ENCODE results near the gene TNRC6B.

TNRC6B gene

DNA sequence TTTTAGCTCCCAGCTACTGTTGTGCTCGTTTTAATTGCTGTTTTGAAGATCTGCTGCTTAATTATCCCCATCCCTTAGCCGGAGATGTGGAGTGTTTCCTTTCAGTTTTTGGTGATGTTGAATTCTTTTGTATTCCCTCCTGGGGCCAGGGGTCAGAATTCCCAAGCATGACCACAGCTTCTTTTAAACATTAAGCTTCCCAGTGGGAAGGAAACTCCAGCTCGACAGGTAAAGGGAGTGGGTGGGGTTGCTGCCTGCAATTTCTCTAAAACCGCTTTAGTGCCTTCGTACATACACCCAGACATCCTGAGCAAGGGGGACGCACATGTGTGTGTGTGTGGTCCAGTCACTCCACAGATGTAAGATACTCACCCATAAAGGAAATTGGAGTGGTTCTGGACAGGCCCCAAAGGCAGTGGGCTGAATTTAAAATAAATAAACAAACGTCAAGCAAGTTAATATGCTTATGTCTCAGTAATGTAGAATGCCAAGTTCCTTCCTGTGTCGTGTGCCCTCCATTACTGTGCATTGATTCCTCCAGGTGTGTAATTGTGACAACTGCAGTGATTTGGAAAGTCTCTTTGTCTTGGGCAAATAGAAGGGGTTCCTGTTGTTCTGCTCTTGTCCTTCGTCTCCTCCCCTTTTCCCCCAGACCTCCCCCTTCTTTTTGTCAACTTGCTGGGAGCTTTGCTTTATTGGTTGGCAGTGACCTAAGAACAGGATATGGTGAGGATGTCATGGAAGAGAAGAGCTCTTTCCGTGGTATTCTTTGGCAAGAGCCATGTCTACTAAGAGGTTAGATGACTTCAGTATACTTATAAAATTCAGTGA lies 149.4 kb downstream of the TNRC6B start:
- no peak for DNase-seq (ENCODE audit: low spot score)

DNA sequence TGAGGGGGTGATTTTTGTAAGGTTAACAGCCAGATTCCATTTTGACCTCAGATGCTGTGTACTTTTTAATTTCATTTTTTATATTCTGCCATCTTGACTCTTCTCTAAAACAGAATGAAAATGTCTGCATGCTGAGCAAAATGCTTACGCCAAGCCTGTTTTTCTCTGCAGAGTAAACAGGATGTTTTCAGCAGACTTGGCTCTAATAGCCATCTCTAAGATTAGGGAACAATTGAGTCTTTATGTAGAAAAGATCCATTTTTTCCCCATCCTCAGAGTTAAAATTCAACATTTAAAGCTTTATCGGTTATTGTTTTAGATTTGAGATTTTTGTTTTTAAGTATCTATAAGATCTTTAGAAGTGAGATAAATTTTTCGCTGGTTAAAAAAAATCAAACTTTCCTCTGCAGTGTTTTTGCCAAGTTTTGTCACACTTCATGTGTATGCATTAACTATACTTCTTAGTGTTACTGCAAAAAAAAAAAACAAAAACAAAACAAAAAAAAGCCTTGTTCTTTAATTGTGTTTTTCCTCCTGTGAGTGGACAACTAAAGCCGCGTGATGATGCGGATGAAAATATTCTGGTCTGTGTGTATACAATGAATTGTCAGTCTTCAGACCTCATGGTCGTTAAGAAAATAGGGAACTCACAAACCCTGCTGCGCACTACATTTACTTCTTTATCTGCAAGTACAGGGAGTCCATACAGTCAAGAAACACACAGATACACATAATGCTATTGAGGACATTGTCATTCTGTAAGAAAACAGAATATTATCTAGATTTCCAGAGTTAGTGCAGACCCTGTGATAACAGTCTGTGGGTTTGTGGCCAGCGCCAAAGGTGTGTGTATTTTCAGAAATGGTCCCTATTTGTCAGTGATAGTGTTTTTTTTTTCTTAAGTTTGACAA lies 151.1 kb downstream of the TNRC6B start:
- no peak for DNase-seq (ENCODE audit: low spot score)

- DNase-seq (ENCODE audit: low spot score), result no peak
These were observed 151.7 kb downstream of the TNRC6B start for GRCh38 chr22:40329466-40329865.

DNA sequence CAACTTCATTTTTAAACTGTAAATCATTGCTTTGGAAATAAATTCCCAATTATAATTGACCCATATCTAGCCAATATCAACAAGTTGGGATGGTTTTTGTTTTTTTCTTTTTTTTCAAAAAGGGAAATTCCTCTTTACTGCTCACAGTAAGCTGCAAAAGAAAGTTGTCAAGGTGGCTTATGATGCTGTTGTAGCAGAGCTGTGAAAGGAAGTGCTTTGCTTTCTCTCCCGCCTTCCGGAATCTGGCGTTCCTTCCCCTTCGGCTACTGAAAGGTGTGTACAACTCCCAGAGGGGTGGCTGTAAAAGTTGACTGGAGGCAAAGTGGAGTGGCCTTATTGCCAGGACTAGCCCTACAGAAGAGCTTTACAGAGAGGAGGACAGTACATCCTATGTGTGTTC lies 152.4 kb downstream of the TNRC6B start:
- no peak for DNase-seq (ENCODE audit: low spot score)

- DNase-seq (ENCODE audit: low spot score), result no peak
These were observed 152.9 kb downstream of the TNRC6B start for GRCh38 chr22:40330615-40331014.

GRCh38 chr22:40331706-40332105 lies 154.0 kb downstream of the TNRC6B start:
- no peak for DNase-seq (ENCODE audit: low spot score)

- no peak for DNase-seq (ENCODE audit: low spot score)
These were observed 154.6 kb downstream of the TNRC6B start for GRCh38 chr22:40332319-40332781.

- no peak for DNase-seq (ENCODE audit: low spot score)
These were observed 156.3 kb downstream of the TNRC6B start for GRCh38 chr22:40334060-40334459.

DNA sequence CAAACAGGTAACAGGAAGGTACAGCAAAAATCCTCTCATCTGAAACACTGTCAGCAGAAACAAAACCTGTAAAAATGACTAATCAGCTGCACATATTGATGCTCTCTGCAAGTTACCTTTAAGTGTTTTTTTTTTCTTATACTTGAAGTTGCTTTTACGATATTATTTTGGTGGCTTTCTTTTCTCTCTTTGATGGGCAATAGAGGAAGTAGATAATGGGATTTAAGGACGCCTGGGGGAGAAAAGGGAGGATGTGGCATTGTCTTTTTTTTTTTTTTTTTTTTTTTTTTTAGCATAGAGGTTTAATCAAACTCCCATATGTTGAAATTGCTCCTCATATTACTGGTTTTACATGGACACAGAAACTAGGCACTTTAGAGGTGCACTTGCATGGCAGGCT lies 157.2 kb downstream of the TNRC6B start:
- DNase-seq (ENCODE audit: low spot score), result no peak

DNA sequence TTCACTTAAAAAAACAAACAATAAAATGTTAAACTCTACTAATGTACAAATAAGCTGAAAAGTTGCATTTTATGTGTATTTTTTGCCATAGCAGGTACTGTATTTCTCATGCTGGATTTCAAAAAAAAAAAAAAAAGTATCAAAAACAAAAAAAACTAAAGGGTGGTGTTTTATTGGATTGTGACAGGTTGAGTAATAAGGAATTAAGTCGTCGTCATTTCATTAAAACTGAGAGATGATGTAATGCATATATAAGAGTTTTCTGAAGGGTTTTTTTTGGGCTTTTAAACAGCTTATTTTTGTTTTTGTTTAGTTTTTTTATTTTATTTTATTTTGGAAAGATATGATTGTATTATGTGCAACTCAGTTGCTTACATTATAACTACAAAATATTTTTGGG lies 157.6 kb downstream of the TNRC6B start:
- DNase-seq (ENCODE audit: low spot score), result no peak

GRCh38 chr22:40340044-40340443 lies 162.3 kb downstream of the TNRC6B start:
- no peak for DNase-seq (ENCODE audit: low spot score)

GRCh38 chr22:40341604-40342003 lies 163.9 kb downstream of the TNRC6B start:
- no peak for DNase-seq (ENCODE audit: low spot score)

DNA sequence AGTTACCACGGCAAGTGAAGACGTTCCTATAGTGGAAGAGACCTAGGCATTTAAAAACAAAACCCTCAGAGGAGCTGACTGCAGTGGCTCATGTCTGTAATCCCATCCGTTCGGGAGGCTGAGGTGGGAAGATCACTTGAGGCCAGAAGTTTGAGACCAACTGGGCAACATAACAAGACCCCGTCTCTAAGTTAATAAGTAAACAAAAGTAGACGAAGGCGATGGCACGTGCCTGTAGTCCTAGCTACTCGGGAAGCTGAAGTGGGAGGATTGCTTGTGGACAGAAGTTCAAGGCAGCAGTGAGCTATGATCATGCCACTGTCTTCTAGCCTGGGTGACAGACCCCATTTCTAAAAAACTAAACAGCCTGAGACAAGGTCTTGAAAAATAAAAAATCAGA lies 164.8 kb downstream of the TNRC6B start:
- DNase-seq (ENCODE audit: low spot score), result no peak

DNA sequence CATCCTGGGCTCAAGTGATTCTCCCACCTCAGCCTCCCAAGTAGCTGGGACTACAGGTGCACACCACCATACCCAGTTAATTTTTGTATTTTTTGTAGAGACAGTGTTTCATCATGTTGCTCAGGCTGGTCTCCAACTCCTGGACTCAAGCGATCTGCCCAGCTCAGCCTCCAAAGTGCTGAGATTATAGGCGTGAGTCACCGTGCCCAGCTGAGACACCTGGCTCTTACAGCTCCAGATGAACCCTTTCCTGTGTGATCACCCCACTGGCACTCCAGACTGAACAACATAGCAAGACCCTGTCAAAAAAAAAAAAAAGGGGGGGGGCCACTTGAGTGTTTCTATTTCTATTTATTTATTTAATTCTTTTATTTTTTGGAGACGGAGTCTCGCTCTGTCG lies 167.5 kb downstream of the TNRC6B start:
- no peak for DNase-seq (ENCODE audit: low spot score)

- DNase-seq (ENCODE audit: low spot score), result peak; percentile 58
These were observed 168.1 kb downstream of the TNRC6B start for GRCh38 chr22:40345815-40346184.

DNA sequence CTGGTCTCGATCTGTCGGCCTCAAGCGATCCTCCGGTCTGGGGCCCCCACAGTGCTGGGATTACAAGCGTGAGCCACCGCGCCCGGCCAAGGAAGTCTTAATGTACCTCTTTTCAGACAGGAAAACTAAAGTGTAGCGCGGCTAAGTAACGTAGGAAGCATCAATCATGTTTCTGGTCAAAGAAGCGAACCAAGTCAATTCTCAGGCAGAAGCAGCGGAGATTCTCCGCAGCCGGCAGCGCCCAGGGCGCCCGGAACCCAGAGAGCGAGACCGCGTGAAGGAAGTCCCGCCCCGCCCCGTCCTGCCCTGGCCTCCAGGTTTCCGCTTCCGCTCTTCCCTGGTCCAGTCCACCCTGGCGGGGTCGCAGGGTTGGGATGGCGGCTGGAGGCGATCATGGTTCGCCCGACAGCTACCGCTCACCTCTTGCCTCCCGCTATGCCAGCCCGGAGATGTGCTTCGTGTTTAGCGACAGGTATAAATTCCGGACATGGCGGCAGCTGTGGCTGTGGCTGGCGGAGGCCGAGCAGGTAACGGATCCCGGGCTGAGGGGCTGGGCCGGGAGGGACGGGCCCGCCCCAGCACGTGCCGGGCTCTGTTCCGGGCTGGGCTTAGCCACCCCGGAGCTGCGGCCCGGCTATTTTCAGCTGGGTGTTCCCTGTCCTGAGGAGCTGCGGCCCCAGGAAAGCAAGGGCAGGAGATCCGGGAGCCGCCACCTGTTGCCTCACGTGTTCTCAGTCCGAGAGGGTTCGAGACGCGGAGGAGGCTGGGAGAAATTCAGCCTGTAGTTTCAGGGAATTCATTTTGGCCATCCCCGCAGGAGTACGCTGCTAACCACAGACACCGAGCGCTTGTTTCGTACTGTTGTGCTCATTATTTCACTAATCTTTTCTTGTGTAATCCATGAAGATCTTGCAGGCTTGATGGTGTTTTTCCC lies 168.7 kb downstream of the TNRC6B start, which contains the start of gene ADSL:
ADSL (plus strand) TSS at position 316 of the 934 bp plus-strand sequence; CDS start at position 375, 59 bp downstream.
- DNase-seq (ENCODE audit: low spot score), result peak; percentile 89

DNA sequence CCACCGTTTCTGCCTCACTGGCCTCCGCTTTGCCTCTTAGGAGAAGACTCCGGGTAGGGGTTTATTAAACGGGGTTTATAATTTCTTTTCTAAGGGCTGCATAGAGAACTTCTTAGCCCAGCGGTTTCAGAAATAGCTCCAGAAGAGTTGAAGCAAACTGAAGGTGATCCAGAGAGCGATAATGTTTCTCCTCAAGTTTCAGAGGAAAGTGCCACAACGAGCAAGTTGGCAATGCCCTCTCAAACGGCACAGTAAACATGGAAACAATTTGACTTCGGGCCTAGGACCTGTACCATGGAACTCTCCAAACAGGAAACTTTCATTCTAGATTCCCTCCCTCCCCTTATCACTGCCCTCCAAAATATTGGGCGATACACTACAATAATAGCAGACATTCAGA lies 169.6 kb downstream of the TNRC6B start:
- DNase-seq (ENCODE audit: low spot score), result no peak

DNA sequence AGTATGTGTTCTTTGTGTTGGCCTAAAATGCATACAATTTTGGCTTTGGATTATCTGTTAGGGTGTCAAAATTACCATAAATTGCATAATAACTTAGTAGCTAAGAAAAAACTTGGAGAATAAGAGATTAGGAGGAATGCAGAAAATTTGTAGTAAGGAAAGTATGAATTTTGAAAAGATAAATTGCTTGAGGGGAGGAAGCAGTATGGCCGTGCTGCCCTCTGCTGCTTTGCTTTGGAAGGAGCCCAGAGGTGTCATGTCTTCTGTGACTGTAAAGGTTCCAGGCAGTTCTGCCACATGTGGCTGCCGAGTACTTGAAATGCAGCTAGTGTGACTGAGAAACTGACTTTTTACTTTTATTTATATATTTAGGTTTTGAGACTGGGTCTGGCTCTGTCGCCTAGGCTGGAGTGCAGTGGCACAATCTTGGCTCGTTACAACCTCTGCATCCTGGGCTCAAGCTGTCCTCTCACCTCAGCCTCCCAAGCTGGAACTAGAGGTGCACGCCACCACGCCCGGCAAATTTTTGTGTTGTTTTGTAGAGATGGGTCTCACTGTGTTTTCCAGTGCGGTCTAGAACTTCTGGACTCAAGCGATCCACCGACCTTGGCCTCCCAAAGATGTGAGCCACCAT lies 170.4 kb downstream of the TNRC6B start:
- peak; percentile 73 for DNase-seq (ENCODE audit: low spot score)

DNA sequence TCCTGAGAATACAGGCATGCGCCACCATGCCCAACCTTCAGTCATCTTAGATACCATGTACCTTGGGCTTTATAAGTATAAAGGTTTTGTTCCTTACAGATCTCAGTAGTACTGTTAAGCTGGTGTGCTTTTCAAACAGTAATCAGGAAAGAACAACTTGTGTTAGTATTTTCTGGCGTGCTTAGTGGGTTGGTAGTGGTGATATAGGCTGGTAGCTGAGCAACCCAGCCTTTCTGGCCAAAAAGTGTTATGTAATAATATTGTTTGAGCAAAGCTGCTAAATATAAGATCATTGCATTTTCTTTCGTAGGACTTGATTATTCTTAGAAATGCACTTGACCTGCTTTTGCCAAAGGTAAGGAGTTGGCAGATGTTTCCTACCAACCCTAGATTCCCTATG lies 175.0 kb downstream of the TNRC6B start:
- DNase-seq (ENCODE audit: low spot score), result no peak

DNA sequence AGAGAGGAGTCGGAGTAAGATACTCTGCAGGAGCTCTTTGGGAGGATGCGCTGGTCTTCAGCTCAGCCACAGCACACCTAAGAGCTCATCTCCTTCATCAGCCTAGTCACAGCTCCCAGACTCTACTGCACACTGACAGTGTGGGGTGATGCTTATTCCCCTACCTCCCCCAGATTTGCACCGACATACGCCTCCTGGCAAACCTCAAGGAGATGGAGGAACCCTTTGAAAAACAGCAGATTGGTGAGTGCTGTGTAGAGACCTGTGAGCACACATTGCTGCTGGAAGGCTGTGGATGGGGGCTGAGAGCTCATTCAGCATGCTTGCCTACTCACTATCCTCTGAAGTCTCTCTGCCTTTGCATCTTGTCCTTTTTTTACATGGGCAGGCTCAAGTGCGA lies 183.4 kb downstream of the TNRC6B start:
- no peak for DNase-seq (ENCODE audit: low spot score)

DNA sequence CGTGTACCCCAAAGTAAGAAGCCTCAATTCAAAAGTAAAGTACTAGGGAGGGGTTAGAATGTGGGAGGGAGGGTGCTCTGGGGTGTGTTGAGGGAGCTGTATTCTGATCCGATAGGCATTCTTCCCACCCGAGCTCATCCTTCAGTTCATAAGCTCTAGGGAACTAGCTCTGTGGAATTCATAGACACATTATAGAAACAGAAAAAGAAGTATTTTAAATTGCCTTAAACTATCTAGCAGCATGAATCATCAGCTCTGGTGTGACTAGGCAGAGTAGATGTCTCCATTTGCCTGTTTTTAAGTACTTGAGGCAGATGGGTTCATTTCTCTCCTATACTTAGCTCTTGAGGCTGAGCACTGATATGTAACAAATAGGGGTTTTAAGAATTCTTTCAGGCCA lies 185.3 kb downstream of the TNRC6B start:
- no peak for DNase-seq (ENCODE audit: low spot score)

All from germinal center (tissue), 1 donor.